HG02970 (cell line): ENCODE measurements around the gene ARHGEF40.
"Not testable (repeated sequence)": the region's sequence is repeated elsewhere in the genome, so short reads cannot be mapped to it uniquely, and the experiment has no call there.

Experiments used
- ATAC-seq: cut with Tn5 transposase; IDR thresholded peaks from one replicate; pipeline ENCODE4 v1.9.1; 2021; ENCODE audit warnings: mild to moderate bottlenecking, moderate library complexity, moderate number of reproducible peaks; ENCODE audit not compliant: unreplicated experiment, low FRiP score

ARHGEF40 gene

GRCh38 chr14:21039585-21040369, 30.3 kb upstream of the ARHGEF40 start:
- ATAC-seq = no peak

DNA sequence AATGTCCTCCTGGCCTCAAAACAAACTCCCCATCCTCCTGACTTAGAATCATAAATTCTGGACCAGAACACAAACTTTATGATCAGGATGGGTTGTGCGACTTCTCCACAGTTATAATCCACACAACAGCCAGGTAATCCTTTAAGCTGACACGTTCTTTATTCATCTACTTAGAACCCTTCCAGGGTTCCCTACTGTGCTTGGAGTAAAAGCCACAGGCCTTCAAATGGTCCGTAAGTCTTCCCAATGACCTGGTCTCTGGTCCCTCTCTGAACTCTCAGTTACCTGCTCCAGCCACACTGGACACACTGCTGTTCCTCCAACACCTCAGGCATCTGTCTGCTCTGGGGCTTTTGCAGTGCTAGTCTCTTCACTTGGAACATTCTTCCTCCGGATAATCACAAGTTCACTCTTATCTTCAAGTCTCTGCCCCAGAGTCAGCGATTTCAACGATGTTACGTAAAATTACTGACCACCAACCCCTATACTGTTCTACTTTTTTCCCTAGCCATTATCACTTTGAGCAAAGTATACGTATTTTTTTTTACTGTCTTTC, 29.7 kb upstream of the ARHGEF40 start:
- no peak for ATAC-seq

DNA sequence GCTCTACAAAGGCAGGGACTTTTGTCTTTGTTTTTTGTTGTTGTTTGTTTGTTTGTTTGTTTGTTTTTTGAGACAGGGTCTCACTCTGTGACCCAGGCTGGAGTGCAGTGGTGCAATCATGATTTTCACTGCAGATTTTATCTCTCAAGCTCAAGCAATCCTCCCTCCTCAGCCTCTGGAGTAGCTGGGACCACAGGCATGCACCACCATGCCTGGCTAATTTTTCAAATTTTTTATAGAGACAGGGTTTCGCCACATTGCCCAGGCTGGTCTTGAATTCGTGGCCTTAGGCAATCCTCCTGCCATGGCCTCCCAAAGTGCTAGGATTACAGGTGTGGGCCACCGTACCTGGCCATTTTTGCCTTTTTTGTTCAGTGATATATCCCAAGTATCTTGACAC, 29.2 kb upstream of the ARHGEF40 start:
- not testable (repeated sequence) for ATAC-seq

GRCh38 chr14:21041676-21042433, 28.2 kb upstream of the ARHGEF40 start, which contains the start of gene RNASE7:
RNASE7 (plus strand) TSS chr14:21042362; CDS start chr14:21042993, 631 bp downstream.
- ATAC-seq = no peak

DNA sequence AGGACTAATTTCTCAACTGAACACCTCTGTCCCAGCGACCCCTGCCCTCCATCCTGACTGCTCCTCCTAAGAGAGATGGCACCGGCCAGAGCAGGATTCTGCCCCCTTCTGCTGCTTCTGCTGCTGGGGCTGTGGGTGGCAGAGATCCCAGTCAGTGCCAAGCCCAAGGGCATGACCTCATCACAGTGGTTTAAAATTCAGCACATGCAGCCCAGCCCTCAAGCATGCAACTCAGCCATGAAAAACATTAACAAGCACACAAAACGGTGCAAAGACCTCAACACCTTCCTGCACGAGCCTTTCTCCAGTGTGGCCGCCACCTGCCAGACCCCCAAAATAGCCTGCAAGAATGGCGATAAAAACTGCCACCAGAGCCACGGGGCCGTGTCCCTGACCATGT, 27.2 kb upstream of the ARHGEF40 start:
- ATAC-seq = no peak

- no peak for ATAC-seq
Measured at GRCh38 chr14:21043387-21043973, 26.6 kb upstream of the ARHGEF40 start.

DNA sequence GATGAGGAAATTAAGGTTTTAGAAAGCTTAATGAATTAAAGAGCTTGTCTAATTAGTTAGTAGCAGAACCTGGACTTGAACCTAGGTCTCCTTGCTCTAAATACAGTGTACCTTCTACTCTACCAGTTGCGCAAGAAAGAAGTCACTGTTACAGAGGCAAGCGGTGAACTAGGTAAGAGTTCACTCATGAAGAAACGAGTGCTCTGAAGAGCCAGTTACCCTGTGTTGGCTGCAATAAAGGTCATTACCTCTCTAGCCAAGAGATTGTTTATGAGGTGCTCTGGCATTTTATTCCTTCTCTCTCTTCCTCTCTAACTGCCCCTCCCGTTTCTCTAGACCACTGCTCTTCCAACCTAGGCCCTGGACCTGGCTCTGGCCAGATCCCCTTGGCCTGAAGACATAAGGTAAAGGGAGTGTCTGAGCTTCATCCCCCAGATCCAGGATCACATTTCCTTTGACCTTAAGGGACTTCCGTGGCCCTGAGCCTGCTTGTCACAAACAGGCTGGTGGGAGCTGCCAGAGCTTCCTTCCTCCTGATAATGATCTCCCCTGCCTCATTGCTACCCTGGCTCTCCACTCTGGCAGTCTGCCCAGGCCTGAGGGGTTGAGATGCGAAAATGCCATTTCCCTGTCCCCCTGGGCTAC, 26.0 kb upstream of the ARHGEF40 start:
- no peak for ATAC-seq

DNA sequence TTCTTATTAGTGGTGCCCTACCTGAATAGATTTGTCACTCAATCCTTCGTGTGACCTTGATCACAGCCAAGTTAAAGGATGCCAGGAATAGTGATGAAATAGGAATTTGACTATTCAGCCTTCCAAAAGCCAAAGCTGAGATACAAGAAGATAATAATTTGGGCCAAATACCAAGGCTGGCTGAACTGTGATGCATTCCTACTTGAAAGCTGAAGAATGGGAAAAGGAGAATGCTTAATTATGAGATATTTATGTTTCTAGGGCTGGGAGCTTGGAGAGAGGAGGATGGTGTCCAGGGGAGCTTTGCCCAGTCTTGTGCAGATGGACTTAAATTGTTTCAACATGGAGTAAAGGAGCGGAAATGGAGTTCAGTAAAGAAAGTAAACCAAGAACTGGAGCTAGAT, 22.7 kb upstream of the ARHGEF40 start:
- no peak for ATAC-seq

GRCh38 chr14:21048638-21049037, 21.5 kb upstream of the ARHGEF40 start:
- ATAC-seq = no peak

DNA sequence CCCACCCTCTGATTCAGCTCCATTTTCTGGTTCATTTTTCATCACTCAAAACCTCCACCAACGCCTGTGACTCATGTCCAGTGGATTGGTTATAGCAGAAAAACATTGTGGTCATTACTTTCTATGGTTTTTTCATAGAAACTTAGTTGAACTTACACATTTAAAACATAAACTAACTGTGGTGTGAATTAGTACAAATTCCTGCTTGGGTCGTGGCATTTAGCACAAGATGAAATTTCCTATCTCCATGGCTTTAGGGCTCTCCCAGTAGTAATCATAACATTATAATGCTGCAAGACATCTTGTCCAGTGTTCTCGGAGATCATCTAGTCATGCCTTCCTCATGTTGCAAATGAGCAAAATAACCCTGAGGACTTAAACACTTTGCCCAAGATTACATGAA, 20.8 kb upstream of the ARHGEF40 start:
- ATAC-seq = no peak

- ATAC-seq = no peak
Measured at GRCh38 chr14:21050597-21050996, 19.5 kb upstream of the ARHGEF40 start.

- ATAC-seq = no peak
Measured at GRCh38 chr14:21053184-21054122, 16.7 kb upstream of the ARHGEF40 start.

DNA sequence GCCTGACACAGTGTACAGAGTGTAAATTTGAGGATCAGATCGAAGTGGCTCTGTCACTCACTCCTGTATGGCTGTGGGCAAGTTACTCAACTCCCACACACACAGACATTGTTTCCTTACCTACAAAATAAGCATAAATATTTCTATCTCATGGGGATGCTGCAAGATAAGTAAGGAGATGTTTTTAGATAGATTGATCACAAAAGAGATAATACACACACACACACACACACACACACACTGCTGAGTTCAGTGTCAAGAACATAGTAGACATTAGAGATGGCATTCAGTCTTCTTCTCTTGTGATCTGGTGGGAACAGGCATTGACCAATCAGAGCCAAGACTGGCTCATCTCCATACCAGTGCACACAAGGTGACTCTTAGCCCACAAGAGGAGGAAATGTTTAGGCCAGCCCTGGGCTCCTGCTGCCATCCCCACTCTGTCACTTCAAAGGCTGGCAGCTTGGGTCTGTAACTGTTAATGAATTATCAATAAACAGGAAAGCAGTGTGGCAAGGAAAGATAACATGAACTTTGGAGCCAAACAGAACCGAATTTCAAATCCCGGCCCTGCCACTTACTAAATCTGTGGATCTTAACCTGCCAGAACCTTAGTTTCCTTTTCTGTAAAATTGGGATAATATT, 15.9 kb upstream of the ARHGEF40 start:
- ATAC-seq = no peak

- no peak for ATAC-seq
Measured at GRCh38 chr14:21054768-21055145, 15.3 kb upstream of the ARHGEF40 start.

DNA sequence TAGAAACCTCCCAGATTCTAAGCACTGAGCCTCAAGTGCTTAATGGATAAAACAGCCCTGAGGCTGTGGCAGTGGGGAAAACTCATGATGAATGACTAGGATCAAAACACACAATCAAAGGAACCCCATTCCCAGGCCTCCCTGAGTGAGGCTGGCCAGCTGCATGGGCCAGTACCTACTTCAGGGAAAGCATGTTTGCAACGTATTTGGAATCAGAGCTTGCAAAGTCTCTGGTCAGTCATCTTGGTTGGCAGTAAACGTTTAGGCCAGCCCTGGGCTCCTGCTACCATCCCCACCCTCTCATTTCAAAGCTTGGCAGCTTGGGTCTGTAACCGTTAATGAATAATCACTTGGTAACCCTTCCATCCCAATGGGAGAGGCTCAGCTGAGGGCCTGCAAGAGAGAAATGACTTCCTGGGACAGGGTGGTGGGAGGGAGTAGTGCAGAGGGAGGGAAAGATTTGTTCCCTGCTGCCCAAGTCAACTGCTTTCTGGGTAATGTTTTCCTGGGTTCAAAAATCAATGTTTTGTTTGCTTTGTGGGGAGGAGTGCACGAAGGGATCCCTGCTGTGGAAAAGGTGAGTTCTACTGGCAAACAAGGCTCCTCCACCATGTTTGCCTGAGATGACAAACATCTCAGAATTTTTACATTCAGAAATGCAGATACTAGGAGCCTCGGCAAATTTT, 14.5 kb upstream of the ARHGEF40 start:
- no peak for ATAC-seq

- no peak for ATAC-seq
Measured at GRCh38 chr14:21056520-21057163, 13.5 kb upstream of the ARHGEF40 start.

- ATAC-seq = no peak
Measured at GRCh38 chr14:21057803-21058675, 12.1 kb upstream of the ARHGEF40 start, which contains the start of gene RNASE8. RNASE8 (plus strand) TSS chr14:21057822; CDS start chr14:21057893, 71 bp downstream.
